ENCODE data around the gene MLIP.

GRCh38 chr6:54284161-54284860 lies 173.1 kb downstream of the MLIP start:
- TF ChIP-seq, protein P1, sequence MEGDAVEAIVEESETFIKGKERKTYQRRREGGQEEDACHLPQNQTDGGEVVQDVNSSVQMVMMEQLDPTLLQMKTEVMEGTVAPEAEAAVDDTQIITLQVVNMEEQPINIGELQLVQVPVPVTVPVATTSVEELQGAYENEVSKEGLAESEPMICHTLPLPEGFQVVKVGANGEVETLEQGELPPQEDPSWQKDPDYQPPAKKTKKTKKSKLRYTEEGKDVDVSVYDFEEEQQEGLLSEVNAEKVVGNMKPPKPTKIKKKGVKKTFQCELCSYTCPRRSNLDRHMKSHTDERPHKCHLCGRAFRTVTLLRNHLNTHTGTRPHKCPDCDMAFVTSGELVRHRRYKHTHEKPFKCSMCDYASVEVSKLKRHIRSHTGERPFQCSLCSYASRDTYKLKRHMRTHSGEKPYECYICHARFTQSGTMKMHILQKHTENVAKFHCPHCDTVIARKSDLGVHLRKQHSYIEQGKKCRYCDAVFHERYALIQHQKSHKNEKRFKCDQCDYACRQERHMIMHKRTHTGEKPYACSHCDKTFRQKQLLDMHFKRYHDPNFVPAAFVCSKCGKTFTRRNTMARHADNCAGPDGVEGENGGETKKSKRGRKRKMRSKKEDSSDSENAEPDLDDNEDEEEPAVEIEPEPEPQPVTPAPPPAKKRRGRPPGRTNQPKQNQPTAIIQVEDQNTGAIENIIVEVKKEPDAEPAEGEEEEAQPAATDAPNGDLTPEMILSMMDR (IDR thresholded peaks at IDR 0.05) = no peak
- TF ChIP-seq POLR2A (IDR thresholded peaks at IDR 0.05) = no peak

All from Peyer's patch (tissue), 4 donors.